Nephron progenitor cell (in vitro differentiated cells): ENCODE data around the gene KLHL35.

ENCODE experiments used
- DNase-seq: peaks from one replicate; pipeline ENCODE4 v3.0.0; 2021
- H3K27ac Mint-ChIP-seq: 2 replicates; pipeline ENCODE4 v1.8.0; 2021; ENCODE audit warnings: mild to moderate bottlenecking, moderate library complexity, mixed read lengths
- H3K27me3 Mint-ChIP-seq: 2 replicates; pipeline ENCODE4 v1.8.0; 2021; ENCODE audit warnings: mild to moderate bottlenecking, low read depth, mixed read lengths; ENCODE audit not compliant: poor library complexity
- H3K36me3 Mint-ChIP-seq: 2 replicates; pipeline ENCODE4 v1.8.0; 2021; ENCODE audit warnings: low read depth, mixed read lengths
- H3K4me1 Mint-ChIP-seq: 2 replicates; pipeline ENCODE4 v1.8.0; 2021; ENCODE audit warnings: mixed read lengths
- H3K4me3 Mint-ChIP-seq: 2 replicates; pipeline ENCODE4 v1.8.0; 2021; ENCODE audit warnings: mild to moderate bottlenecking, moderate library complexity, mixed read lengths
- H3K9me3 Mint-ChIP-seq: 2 replicates; pipeline ENCODE4 v1.8.0; 2021; ENCODE audit warnings: mild to moderate bottlenecking, moderate library complexity, mixed read lengths
- TF ChIP-seq, protein P1 (sequence below): fragments of 200-600 bp; sonication (generic); IDR thresholded peaks from 2 replicates; pipeline ENCODE4 v1.5.0; 2021; ENCODE audit warnings: antibody characterized with exemption

The KLHL35 gene

GRCh38 chr11:75474240-75474639, 41.2 kb upstream of the KLHL35 start:
- no peak overlapping the region for H3K27ac Mint-ChIP-seq

DNA sequence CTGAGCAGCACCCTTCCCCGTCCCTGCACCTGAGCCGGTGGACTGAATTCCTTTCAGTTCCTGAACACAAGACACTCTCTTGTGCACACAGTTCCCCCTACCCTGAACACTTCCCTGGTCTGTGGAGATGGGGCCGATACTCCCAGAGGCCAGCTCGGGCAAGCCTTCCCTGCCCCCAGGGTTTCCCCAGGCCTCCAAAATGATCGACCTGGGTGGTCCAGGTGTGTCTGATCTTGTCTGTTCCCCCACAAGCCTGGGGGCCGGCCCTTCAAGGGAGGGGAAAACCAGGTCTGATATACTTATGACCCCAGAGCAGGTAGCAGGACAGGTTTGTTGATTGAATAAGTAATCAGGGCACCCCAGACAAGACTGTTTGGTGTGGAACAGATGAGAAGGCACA, 40.7 kb upstream of the KLHL35 start:
- H3K27ac Mint-ChIP-seq: no peak overlapping the region
- peaks cover 94% of the 10 kb centered on the region for H3K4me1 Mint-ChIP-seq
- peaks cover 3% of the 10 kb centered on the region for H3K27me3 Mint-ChIP-seq
- no peaks in the 10 kb centered on the region for H3K9me3 Mint-ChIP-seq
- H3K4me3 Mint-ChIP-seq: no peak overlapping the region
- TF ChIP-seq, protein P1, sequence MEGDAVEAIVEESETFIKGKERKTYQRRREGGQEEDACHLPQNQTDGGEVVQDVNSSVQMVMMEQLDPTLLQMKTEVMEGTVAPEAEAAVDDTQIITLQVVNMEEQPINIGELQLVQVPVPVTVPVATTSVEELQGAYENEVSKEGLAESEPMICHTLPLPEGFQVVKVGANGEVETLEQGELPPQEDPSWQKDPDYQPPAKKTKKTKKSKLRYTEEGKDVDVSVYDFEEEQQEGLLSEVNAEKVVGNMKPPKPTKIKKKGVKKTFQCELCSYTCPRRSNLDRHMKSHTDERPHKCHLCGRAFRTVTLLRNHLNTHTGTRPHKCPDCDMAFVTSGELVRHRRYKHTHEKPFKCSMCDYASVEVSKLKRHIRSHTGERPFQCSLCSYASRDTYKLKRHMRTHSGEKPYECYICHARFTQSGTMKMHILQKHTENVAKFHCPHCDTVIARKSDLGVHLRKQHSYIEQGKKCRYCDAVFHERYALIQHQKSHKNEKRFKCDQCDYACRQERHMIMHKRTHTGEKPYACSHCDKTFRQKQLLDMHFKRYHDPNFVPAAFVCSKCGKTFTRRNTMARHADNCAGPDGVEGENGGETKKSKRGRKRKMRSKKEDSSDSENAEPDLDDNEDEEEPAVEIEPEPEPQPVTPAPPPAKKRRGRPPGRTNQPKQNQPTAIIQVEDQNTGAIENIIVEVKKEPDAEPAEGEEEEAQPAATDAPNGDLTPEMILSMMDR: no peak
- no peak for DNase-seq
- no peaks in the 10 kb centered on the region for H3K36me3 Mint-ChIP-seq

More at GRCh38 chr11:75474240-75474639, 41.2 kb upstream of the KLHL35 start:
- H3K36me3 Mint-ChIP-seq: no peaks in the 10 kb centered on the region
- peaks cover 3% of the 10 kb centered on the region for H3K27me3 Mint-ChIP-seq
- H3K9me3 Mint-ChIP-seq: no peaks in the 10 kb centered on the region
- H3K4me1 Mint-ChIP-seq: peaks cover 89% of the 10 kb centered on the region
- TF ChIP-seq, protein P1: no peak
- no peak for DNase-seq
- no peak overlapping the region for H3K4me3 Mint-ChIP-seq

- Mint-ChIP-seq H3K36me3 (no peaks in the 10 kb centered on the region), H3K27me3 (peaks cover 3% of the 10 kb centered on the region), H3K4me1 (peaks cover 96% of the 10 kb centered on the region), H3K27ac (no peak overlapping the region), H3K9me3 (no peaks in the 10 kb centered on the region), H3K4me3 (no peak overlapping the region)
- DNase-seq: no peak
- TF ChIP-seq, protein P1: no peak
These were observed 39.2 kb upstream of the KLHL35 start for GRCh38 chr11:75472081-75472732.

- no peak for DNase-seq
- H3K36me3 Mint-ChIP-seq: no peaks in the 10 kb centered on the region
- H3K4me3 Mint-ChIP-seq: no peak overlapping the region
- H3K27me3 Mint-ChIP-seq: peaks cover 3% of the 10 kb centered on the region
- peak overlapping the region; percentile 95 for H3K27ac Mint-ChIP-seq
- TF ChIP-seq, protein P1: no peak
- no peaks in the 10 kb centered on the region for H3K9me3 Mint-ChIP-seq
- H3K4me1 Mint-ChIP-seq: peaks cover 91% of the 10 kb centered on the region
These were observed 38.4 kb upstream of the KLHL35 start for GRCh38 chr11:75471176-75471973.

- H3K27ac Mint-ChIP-seq: peak overlapping the region; percentile 95
- H3K36me3 Mint-ChIP-seq: no peaks in the 10 kb centered on the region
- H3K4me1 Mint-ChIP-seq: peaks cover 91% of the 10 kb centered on the region
These were observed 37.6 kb upstream of the KLHL35 start for GRCh38 chr11:75470476-75471080.

More at GRCh38 chr11:75470476-75471080, 37.6 kb upstream of the KLHL35 start:
- Mint-ChIP-seq H3K27me3 (peaks cover 3% of the 10 kb centered on the region), H3K9me3 (no peaks in the 10 kb centered on the region), H3K4me3 (no peak overlapping the region)
- TF ChIP-seq, protein P1: no peak
- DNase-seq: no peak
